HuH-7.5 (cell line): ENCODE data around the gene CUBN.

Source experiments
- DNase-seq: peaks from one replicate; pipeline ENCODE4 v3.0.0; 2011; ENCODE audit warnings: low spot score

Gene CUBN

DNA sequence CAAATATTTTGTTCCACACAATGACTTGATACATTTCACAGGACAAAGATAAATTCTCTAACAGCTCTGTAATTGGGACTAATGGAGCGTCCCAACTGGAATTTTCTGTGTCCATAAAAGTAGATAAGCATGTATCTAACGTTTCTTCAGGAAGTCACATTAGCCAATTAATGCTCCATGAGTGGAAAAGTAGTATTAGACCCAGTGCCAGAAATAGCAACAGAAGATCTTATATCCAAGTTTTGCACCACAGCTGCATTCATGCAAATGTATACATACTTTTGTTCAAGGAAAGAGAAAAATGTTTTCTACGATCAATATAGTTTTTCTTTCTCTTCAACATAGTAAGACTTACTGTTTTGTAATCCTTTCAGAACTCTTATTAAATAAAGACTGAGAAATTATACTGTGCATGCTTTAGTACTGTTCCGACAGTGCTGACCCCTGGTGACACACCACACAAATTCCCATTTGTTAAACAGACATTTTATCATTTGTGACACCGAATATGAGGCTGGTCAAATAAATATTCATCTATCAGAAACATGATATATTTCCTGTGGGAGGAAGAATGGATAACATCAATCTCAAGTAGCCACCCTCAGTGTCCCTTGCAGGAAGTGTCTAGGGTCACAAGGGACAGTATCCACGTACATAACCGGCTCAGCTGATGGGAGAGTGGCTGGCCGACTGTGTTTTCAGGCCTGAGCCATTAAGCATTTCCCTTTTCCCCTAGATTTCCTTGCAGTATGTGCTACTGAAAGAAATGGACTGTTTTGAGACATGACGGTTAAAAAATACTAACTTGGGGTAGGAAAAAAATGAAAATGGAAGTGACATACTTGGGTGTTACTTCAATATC lies 210.3 kb downstream of the CUBN start:
- no peak for DNase-seq

DNA sequence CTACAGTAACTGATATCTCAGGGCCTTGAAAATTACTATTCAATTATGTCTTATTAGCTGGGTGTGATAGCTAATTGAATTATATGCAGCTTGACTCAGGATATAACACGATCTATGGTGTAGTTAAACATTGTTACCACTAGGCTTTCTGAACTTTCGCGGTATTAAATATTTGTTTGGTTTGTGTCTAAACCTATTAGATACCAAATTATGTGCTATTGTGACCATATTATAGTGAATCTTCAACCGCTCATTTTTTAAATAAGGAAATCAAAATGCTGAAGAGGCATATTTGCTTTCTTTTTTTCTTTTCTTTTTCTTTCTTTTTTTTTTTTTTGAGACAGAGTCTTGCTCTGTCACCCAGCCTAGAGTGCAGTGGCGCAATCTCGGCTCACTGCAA lies 213.1 kb downstream of the CUBN start:
- DNase-seq: no peak

DNA sequence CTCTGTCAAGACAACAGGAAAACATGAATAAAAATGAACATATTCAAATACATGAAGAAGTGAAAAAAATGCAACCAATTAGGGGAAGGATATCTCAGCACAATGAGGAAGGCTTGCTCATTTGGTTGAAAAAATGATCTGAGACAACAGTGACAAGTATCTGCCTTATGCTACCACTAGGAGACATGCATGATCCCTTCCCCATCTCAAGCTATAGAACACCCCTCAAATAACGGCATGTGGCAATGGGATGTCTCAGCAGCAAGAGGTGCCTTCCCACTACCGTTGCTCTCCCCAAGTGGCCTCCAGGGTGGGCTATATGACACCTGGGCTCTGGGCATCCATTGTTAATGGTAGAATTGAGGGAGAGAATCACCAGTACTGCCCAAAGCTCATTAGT lies 214.3 kb downstream of the CUBN start:
- no peak for DNase-seq

DNA sequence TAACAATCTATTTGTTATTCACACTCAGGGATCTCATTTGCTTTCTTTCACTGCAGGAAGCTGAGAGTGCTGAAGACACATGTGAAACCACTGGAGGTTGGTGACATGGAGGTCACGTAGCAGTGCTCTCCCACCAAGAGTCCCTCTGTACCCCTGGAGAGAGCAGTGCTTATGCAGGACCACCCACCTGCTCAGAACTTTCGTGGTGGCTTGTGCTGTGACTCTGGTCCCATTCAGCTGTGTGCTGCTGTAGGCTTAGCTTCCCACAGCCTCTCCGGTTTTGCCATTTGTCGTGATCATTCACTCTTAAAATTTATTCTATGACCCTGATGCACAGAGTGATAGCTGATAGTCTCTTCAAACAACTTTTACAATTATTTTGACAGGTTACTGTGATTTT lies 216.3 kb downstream of the CUBN start:
- DNase-seq: no peak

DNA sequence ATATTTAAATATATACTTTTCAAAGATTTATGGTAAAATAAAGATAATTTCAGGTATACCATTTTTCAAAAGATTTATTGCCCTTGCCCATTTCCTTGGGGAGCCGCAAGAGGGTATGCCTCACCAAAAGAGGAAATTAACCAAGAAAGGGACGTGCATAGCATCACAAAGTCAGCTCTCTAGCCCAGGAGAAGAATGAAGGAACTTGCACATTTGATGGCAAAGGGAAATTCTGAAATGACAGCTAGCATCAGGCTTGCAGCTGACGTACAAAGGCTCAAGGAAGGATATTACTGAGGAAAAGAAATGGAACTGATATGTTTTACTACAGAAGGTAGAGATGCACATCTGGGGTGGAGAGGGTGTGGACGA lies 218.8 kb downstream of the CUBN start:
- DNase-seq: no peak

DNA sequence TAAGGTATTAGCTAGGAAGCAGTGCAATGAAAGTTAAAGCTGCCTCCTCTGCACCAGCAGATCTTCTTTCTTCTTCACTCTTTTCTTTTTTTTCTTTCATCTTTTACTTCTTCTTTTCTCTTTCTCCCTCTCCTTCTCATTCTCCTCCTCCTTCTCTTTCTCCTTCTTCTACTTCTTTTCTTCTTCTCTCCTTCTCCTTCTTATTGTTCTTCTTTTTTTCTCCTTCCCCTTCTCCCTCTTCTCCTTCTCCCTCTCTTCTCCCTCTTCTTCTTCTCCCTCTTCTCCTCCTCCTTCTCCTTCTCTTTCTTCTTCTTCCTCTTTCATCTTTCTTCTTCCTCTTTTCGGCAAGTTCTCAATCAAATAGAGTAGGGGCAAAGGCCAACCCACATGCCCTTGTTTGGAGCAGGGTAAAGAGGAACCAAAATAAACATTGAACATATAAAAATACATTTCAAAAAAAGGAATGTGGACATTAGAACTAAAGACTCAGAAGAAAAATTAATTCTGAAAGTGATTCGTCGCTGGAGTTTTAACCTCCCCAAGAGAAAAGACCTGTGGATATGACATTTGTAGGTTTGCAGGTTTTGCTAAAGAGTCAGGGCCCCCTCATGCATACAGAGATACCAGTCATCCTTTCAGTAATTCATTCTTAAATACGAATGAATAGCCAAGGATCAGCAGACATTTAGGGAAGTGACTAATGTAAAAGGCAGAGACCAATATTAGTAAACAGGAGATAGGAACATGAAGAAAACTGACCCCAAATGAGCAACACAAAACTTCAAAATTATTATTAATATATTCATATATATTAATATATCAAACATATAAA lies 219.4 kb downstream of the CUBN start:
- DNase-seq: no peak

DNA sequence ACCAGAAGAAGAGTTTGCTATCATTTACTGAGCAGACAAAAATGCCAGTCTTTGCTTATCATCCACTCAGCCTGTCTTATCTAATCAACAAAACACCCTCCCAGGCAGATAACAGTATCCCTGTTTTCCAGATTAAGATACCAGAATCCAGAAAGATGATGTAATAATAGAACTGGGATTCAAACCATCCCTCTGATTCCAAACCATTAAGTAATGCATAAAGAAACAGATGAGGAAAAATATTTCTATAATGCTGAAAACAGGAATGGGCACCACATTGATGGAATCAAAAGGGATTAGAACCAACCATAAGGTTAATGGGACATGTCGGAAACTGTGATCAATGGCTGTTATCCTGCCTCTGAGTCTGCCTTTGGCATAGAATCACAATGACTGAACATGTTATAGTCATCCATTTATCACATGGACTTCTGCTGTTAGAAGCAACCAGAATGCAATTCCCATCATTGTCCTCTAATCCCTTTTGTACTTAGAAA lies 220.3 kb downstream of the CUBN start:
- no peak for DNase-seq

DNA sequence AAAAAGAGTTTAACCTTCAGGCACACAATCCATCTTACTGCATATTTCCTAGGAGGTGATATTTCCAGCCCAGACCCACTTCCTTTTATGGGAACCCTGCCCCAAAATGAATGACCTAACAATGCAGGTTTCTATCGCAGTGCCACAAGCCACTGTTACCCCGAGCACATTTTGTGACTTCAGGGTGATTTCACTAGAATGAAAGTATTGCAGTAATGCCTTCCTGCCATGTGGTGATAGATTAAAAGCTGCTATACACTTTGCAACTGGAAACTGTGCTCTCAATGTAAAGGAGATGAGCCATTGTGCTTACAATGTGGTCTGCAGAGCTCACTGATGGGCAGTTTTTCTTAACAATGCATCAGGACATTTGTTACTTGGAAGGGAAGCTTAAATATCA lies 221.9 kb downstream of the CUBN start:
- DNase-seq: no peak

DNA sequence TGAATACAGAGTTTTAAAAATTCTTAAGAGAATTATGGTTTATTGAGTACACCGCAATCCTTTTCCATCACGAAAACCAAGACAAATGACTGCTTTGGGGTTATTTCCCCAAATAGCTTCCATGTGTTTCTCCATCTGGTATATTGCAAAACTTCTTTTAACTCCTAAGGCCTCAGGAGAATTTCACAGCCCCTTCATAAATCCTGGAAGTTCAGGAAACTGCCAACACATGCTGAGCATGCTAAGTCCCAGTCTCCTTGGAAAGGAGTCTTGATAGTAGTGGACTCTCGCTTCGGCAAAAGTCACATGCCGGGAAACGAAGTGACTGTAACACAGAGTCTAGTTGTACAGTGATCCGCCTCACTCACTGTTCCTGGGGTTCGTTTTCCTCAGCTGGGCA lies 224.3 kb downstream of the CUBN start:
- no peak for DNase-seq

DNA sequence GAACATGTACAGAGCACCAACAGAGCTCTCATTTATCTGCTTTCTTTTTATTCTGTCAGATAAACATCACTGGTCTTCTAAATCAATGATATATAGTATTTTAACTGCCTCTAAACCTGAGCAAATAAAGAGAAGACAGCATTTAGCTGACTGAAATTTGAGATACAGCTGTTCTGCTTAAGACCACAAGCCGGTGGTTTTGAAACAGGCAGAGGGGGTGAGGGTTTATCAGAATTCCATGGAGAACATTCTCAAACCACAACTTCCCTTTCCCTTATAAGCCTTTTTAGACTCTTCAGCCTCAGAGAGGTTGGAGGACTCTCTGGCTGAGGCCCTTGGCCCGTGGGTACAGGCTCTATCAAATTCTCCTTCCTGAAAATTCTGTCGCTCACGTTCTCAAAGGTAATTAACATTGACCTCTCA lies 225.0 kb downstream of the CUBN start:
- no peak for DNase-seq

DNA sequence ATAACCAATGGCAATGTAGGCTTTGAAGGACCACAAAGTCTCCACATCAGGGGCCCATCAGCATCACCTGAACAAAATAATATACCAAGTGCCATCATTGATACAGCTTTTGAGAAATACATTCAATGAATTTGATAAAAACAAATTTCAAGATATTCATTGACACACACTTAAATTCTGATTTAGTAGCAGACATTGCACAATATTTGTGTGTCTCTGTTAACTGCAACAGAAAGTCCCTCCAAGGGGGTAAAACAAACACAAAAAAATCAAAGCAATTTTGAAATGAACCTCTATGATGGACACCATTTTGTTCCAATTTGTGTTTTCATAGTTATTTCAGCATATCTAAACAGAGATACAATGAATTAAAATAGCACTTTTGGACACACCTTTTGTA lies 225.6 kb downstream of the CUBN start:
- no peak for DNase-seq

DNA sequence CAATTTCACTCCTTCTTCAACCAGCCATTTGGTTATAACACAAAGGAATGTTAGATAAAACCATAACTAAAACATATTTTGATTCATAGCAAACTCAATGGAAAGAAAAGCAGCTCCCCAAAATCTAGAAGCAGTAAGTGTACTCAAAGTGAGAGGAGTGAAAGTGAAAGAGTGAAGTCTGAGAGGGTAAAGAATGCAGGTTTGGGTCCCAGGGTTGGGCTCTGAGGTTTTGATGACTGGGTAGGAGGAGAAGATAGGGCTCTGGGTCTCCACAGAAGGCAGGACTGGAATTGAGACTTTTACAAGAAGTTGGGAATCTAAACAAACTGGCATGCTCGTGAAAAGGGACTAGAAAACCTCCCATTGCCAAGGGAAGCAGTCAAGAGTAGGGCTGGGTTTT lies 227.0 kb downstream of the CUBN start:
- DNase-seq: no peak

DNA sequence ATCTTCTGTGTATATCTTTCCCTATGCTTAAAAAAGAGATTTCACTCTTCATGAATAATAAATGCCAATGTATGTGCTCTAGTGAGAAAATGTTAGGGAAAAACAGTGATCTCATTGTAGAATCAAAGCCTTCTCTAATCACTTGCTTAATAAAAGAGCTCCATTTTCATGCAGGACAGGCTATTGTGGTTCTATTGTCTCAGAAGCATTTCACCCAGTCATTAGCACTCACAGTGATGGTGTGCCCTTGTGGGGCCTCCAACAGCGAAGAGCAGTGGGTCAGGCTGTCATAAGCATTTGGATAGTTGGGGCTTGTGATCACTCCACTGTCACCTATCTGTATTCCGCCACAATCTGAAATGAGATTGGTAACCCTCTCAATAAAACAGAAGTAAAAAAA lies 228.5 kb downstream of the CUBN start:
- no peak for DNase-seq

DNA sequence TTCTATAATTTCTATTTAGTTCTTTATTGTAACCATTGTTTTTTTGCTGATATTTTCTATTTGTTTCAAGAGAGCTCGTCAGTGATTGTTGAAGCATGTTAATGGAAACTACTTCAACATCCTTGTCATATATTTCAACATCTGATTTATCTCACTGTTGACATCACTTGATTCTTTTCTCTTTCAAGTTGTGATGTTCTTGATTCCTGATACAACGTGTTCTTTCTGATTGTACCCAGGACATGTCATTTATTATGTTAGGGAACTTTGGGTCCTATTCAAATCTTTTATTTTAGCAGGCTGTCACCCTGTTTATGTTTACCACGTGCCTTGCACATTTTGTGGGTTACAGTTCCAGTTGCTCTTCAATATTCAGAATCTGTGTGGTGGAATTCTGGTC lies 232.6 kb downstream of the CUBN start:
- DNase-seq: no peak

DNA sequence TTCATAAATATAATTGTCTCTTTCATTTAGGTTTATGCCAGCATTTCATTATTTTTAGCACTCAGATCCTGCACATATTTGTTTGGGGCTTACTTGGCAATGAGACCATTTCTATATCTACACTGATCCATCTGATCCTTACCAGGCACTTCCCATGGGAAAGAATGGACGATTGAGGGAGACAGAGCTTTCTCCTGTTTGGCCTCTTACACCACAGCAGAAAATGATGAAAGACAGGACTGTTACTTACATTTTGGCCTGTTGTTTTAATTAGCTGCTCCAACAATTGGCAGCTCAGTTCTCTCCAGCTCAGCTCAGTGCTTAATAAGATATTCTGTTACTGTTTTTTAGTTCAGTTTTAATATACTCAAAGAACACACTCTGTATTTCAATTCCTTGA lies 234.8 kb downstream of the CUBN start:
- no peak for DNase-seq

DNA sequence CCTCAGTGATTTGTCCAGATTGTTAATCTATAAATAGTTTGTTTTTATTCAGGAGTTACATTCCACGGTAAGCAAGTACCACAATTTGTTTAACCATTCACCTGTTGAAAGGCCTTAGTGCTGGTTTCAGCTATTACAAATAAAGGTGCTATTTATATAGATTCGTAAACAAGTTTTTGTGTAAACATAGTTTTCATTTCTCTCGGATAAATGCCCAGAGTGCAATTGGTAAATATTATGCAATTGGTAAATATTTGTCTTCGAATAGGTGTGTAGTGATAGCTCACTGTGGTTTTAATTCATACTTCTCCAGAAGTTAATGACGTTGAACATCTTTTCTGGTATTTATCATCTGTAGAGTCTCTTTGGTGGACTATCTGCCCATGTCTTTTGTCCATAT lies 235.9 kb downstream of the CUBN start:
- DNase-seq: no peak

DNA sequence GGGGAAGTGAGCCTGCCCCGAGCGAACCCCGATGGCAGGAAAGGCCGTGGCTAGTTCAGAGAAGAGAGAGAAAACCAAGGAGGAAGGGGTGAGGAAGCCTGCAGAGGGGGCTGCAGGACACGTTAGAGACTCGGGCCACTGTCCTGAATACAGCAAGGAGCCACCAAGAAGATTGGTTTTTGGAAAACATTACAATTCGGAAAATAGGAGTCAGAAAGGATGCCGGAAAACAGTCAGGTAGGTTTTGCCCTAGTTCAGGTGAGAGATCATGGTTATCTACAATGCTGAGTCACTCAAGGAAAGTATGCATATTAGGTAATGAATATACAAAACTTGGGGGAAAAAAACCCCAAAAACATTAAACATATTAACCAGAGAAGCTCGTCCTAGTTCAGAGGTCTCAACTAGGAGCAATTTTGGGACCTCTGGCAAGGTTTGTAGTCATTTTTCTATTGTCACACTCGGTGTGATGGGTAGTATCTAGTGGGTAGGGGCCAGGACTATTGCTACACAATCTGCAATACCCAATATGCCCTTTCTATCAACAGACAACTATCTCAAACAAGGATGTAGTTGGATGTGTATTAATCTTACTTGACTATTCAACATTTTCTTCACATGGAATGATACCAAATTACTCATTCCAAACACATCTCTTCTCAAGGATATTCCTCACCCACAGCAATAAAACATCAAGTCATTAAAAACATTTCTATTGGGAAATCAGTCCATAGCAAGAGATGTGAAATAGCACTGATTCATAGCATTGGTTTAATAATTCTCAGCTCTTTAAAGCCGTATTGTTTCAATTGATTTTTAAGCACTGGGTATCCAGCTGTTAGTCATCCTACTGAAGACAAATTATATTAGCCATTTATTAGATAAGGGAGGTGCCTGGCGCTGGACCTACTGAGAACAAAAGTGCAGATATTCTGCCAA lies 238.0 kb downstream of the CUBN start:
- no peak for DNase-seq

DNA sequence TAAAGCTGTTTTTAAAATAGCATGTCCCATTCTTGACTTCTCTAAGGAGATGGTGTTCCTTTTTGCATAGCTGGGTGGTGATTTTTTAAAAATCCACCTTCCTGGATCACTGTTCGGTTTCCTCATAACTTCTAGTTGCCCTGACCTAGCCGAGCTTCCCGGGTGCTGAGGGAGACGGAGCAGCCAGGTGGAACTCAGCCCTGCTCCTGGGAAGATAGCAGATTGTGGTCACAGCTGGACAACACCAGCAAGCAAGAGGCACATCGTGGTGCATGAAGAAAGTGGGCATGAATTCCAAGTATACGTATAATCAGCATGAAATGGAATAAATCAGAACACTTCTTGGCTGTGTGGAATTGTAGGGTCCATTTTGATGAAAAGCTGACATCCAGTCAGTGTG lies 238.9 kb downstream of the CUBN start:
- no peak for DNase-seq

DNA sequence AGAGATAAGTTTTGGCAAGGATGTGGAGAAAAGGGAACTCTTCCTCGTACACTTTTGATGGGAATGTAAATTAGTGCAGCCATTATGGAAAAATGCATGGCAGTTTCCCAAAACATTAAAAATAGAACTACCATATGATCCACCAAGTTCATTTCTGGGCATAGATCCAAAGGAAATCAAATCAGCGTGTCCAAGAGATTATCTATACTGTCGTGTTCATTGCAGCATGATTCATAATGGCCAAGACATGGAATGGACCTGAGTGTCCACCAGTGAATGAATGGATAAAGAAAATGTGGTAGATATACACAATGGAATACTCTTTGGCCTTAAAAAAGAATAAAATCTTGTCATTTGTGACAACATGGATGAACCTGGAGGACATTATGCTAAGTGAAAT lies 242.0 kb downstream of the CUBN start:
- DNase-seq: no peak

DNA sequence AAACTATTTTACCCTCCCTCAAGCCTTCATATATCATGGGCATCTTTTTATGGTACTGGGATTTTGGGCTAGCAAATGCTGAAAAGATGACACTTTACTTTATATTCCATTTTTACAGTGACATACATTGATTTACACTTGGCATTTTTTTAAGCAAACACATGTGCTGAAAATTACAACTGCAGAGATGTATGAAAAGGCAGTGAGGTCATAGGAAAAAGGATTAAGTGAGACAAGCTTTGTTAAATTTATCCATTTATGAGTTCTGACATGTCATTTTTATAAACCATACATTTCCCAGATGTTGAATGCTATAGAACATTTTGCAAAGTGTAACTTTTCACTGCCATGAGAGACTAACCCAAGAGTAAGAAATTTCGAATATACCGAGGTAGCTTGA lies 243.6 kb downstream of the CUBN start:
- no peak for DNase-seq

DNA sequence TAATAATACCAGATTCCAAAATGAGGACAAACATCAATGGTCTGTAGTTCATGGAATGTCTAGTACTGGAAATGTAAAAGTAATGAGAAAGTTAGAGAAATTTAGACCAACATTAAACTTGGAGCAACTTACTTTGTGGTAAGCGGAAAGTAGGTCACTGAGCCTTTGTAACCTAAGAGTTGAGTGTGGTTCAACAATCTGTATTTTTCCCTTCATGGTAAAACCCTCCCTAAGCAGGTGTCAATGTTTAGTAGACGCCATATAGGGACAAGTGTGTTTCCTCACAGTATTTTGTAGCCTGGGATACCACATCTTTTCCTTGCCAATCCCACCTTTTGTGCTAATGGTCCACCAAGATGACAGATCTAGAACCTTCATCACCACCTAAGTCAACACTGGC lies 245.1 kb downstream of the CUBN start:
- no peak for DNase-seq

DNA sequence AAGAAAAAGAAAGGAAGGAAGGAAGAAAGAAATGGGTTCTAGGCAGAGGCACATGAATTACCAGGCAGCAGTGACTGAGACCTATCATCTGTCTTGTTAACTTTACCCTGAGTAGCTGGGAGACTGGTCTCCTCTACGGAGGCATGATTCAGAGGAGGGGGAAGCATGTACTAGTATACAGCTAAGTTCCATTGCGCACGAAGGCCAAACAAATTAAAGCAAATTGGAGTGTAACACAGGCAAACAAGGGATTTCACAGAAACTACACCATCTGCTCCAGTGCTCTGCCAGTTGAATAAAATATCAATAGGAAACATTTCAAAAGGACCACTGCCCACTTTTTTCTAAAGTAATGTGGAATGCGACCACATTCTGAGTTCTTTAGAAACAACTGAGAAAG lies 246.5 kb downstream of the CUBN start:
- no peak for DNase-seq
